Endothelial cell of coronary artery (primary cell): ENCODE results near the gene CCDC12. TPM values are rescaled to one million over a fixed set of nuclear protein-coding genes. Genes with fewer than 3 reads are reported as not detected.

Source experiments
- total RNA-seq: library from RNA; depleted of rRNA; stranded (reverse); fragments of >200 nt; gene quantifications from 2 replicates; pipeline ENCODE4 v1.2.3, GENCODE V29; 2014

CCDC12 gene
- total RNA-seq, result 44.1 and 47.4 TPM in 2 replicates

DNA sequence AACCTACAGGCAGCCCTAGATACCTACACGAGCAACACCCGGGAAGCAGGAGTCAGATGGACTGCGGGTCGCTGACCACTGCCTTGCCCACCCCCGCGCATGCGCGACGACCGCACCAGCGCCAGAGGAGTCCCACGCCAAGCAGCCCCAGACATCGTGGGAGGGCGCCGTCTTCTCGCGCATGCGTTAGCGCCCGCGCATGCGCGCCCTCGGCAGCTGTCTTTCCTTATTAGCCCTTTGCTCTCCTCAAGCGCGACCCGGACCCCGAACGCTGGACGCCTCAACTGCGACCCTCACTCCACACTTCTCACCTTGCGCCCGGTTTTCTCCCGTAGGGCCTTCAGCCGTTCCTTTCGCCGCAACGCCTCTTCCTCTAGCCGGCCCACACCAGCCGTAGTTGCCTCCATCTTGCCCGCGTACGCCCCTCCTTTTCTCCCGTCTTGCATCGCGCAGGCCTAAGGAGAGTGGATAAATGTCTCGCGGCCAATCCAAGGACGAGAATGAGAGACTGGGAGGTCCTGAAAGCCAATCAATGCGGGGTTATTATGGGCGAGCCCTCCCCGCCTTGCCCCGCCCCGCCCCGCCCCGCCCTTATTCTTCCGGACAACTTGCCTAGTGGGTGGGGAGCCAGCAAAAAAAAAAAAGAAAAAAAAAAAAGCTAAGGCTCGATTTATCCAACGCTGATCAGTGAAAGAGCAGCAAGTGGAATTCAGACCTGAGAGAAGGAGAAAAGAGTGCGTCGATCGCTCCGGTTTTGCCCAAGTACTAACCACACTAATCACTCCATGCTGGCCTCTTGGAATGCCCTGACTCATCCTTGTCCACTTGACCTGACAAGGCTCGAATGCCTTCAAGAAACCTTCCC lies at the start of gene CCDC12:
CCDC12 (minus strand) TSS at position 420 of the 865 bp plus-strand sequence; CDS start at position 407, 13 bp downstream.

DNA sequence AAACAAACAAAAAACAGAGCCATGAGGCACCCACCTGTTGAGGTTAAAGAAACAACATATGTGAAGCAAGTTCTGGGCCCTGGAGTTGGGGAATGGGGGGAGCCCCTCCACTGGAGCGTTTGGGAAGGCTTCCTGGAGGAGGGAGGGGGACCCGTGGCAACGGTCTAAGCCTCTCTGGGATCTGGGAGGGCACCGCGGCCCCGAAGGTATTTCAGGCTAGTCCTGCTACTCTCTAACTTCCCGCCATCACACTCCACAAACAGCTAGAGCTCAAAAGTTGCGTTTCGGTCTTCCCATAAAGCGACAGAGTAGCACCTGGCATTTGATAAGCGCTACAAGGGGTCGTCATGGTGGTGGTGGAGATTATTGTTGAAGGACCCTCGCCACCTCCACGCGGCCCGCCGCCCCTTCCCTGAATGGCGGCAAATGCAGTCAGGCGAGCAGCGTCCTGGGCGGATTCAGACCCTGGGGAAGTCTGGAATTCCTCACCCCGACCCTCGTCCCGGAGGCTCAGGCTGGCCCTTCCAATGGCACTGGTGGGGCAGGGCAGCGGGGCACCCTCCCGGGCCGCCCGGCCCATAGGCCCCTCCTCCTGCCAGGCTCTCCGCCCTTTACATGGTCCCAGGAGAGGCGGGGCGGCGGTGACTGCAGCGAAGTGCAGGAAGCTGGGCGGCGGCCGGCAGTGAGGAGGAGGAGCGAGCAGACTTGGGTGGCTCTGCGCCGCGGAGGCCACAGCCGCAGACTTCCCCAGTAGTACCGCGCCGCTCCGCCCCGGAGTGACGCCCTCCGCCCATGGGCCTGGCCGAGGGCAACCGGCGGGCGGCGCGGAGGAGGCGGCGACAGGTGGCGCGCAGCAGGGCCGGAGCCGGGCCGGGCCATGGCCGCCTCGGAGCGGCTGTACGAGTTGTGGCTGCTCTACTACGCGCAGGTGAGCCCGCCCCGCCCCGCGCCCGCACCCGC lies 2.7 kb upstream of the CCDC12 start, which contains the start of gene NBEAL2:
NBEAL2 (plus strand) TSS at position 682 of the 960 bp plus-strand sequence; CDS start at position 878, 196 bp downstream.

DNA sequence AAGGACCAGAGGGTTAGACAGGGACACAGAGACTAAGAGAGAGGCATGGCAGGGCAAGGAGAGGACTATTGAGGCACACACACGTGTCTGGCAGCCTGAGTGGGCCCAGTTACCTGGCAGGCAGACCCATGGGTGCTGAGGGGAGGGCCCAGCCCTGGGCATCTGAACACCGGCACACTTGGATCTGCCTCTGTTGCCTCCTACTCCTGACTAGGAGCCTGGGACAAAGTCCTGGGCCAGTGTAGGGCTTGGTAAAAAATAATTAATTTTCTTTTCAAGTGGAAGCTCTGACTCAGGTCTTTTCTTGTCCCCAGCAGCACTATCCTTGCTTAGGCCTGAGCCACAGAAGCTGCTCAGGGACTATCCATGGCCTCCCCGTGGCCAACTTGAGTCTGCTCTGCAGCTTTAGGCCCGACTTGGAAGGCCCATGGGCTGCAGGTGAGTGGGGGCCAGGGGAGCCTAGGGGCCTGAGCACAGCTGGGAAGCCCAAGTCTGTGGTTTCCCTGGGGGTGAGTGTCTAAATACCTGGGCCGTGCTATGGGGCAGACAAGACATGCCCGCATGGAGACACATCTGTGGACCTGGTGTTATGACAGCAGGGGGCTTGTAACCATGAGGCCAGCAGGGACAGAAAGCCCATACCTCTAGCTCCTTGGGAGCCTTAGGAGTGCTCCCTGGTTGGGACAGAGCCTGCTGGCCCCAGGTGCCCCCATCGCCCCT lies 99.0 kb downstream of the CCDC12 start, which contains the start of gene PTH1R:
PTH1R (plus strand) TSS at position 316 of the 720 bp plus-strand sequence. CDS start 5,839 bp downstream, outside the sequence.

Other genes with a start within 250 kb of the CCDC12 start
- gene MYL3, start 113.3 kb downstream of the CCDC12 start, total RNA-seq, result not detected in 2 replicates
- 0.18 and 0.85 TPM in 2 replicates for gene PTH1R, start 99.0 kb downstream of the CCDC12 start, total RNA-seq
- 32.5 and 38.6 TPM in 2 replicates for gene NBEAL2, start 2.9 kb upstream of the CCDC12 start, total RNA-seq
- 24.5 and 44.2 TPM in 2 replicates for gene SETD2, start 187.4 kb upstream of the CCDC12 start, total RNA-seq